ENCODE results near the gene SEMA6A. TPM values are rescaled to one million over a fixed set of nuclear protein-coding genes. Genes with fewer than 3 reads are reported as not detected.

Gene SEMA6A
- total RNA-seq, 1 experiment from 2014 or later: 2.1 TPM

GRCh38 chr5:116534964-116535651 lies 39.5 kb downstream of the SEMA6A start:
- Mint-ChIP-seq H3K36me3 (ENCODE audit: insufficient read depth, unreplicated experiment) (no peaks in the 10 kb centered on the region), H3K27me3 (ENCODE audit: insufficient read depth, unreplicated experiment) (no peaks in the 10 kb centered on the region), H3K4me1 (ENCODE audit: insufficient read depth, unreplicated experiment) (no peaks in the 10 kb centered on the region), H3K4me3 (ENCODE audit: unreplicated experiment) (no peak overlapping the region), H3K27ac (ENCODE audit: low read depth, unreplicated experiment) (no peak overlapping the region), H3K9me3 (ENCODE audit: unreplicated experiment) (no peaks in the 10 kb centered on the region)
- POLR2A ChIA-PET: interaction anchor here (0.7 kb wide), 1 partner anchor 352 kb away, joined by 3 read pairs; no protein-coding TSS in a partner anchor
- intact Hi-C loops (cut with micrococcal nuclease): no loop called here
- CTCF ChIA-PET: interaction anchor here (0.6 to 2.2 kb wide), 4 partner anchors 20 to 600 kb away, joined by 3 to 6 read pairs (median 4); no protein-coding TSS in a partner anchor
- no TSS peak for BruUV-seq (replicated peaks)
- no peak for DNase-seq (ENCODE audit: unreplicated experiment)
- TF ChIP-seq CTCF (IDR thresholded peaks at IDR 0.05; ENCODE audit: unreplicated experiment): no peak

- Mint-ChIP-seq H3K9me3 (ENCODE audit: unreplicated experiment) (no peaks in the 10 kb centered on the region), H3K4me1 (ENCODE audit: insufficient read depth, unreplicated experiment) (no peaks in the 10 kb centered on the region), H3K36me3 (ENCODE audit: insufficient read depth, unreplicated experiment) (no peaks in the 10 kb centered on the region), H3K4me3 (ENCODE audit: unreplicated experiment) (no peak overlapping the region), H3K27ac (ENCODE audit: low read depth, unreplicated experiment) (no peak overlapping the region), H3K27me3 (ENCODE audit: insufficient read depth, unreplicated experiment) (no peaks in the 10 kb centered on the region)
- intact Hi-C loops (cut with micrococcal nuclease): no loop called here
- BruUV-seq (replicated peaks): no TSS peak
- DNase-seq (ENCODE audit: unreplicated experiment): no peak
- TF ChIP-seq CTCF (IDR thresholded peaks at IDR 0.05; ENCODE audit: unreplicated experiment): no peak
- CTCF ChIA-PET: interaction anchor here (0.6 to 0.8 kb wide), 2 partner anchors 65 to 1950 kb away, joined by 4 to 6 read pairs; no protein-coding TSS in a partner anchor
- POLR2A ChIA-PET: no interaction called here
Measured at GRCh38 chr5:116532762-116533525, 41.7 kb downstream of the SEMA6A start.

GRCh38 chr5:116531635-116532034 lies 43.0 kb downstream of the SEMA6A start:
- TF ChIP-seq CTCF (IDR thresholded peaks at IDR 0.05; ENCODE audit: unreplicated experiment): no peak
- ChIA-PET CTCF (no interaction called here), POLR2A (no interaction called here)
- H3K9me3 Mint-ChIP-seq (ENCODE audit: unreplicated experiment): no peaks in the 10 kb centered on the region
- no peak overlapping the region for H3K27ac Mint-ChIP-seq (ENCODE audit: low read depth, unreplicated experiment)
- no peaks in the 10 kb centered on the region for H3K36me3 Mint-ChIP-seq (ENCODE audit: insufficient read depth, unreplicated experiment)
- no peaks in the 10 kb centered on the region for H3K27me3 Mint-ChIP-seq (ENCODE audit: insufficient read depth, unreplicated experiment)
- no peak overlapping the region for H3K4me3 Mint-ChIP-seq (ENCODE audit: unreplicated experiment)
- no peak for DNase-seq (ENCODE audit: unreplicated experiment)
- H3K4me1 Mint-ChIP-seq (ENCODE audit: insufficient read depth, unreplicated experiment): no peaks in the 10 kb centered on the region
- intact Hi-C loops (cut with micrococcal nuclease): no loop called here
- BruUV-seq (replicated peaks): no TSS peak

- no peak overlapping the region for H3K27ac Mint-ChIP-seq (ENCODE audit: low read depth, unreplicated experiment)
- no peaks in the 10 kb centered on the region for H3K9me3 Mint-ChIP-seq (ENCODE audit: unreplicated experiment)
- POLR2A ChIA-PET: no interaction called here
- no peak overlapping the region for H3K4me3 Mint-ChIP-seq (ENCODE audit: unreplicated experiment)
- TF ChIP-seq CTCF (IDR thresholded peaks at IDR 0.05; ENCODE audit: unreplicated experiment): no peak
- CTCF ChIA-PET: interaction anchor here (0.7 to 1.1 kb wide), 2 partner anchors 537 to 765 kb away, joined by 3 read pairs; no protein-coding TSS in a partner anchor
- no TSS peak for BruUV-seq (replicated peaks)
- no peaks in the 10 kb centered on the region for H3K36me3 Mint-ChIP-seq (ENCODE audit: insufficient read depth, unreplicated experiment)
- H3K4me1 Mint-ChIP-seq (ENCODE audit: insufficient read depth, unreplicated experiment): no peaks in the 10 kb centered on the region
- no peak for DNase-seq (ENCODE audit: unreplicated experiment)
- no peaks in the 10 kb centered on the region for H3K27me3 Mint-ChIP-seq (ENCODE audit: insufficient read depth, unreplicated experiment)
- intact Hi-C loops (cut with micrococcal nuclease): no loop called here
Measured at GRCh38 chr5:116531117-116531516, 43.5 kb downstream of the SEMA6A start.

All from MCF 10A (cell line).